HG03060 (cell line): ENCODE results near the gene NSRP1.
"Not testable (repeated sequence)": the region's sequence is repeated elsewhere in the genome, so short reads cannot be mapped to it uniquely, and the experiment has no call there.

Experiments used
- ATAC-seq: cut with Tn5 transposase; IDR thresholded peaks from one replicate; pipeline ENCODE4 v1.9.1; 2021; ENCODE audit warnings: low read depth, moderate number of reproducible peaks; ENCODE audit not compliant: unreplicated experiment

NSRP1 gene

DNA sequence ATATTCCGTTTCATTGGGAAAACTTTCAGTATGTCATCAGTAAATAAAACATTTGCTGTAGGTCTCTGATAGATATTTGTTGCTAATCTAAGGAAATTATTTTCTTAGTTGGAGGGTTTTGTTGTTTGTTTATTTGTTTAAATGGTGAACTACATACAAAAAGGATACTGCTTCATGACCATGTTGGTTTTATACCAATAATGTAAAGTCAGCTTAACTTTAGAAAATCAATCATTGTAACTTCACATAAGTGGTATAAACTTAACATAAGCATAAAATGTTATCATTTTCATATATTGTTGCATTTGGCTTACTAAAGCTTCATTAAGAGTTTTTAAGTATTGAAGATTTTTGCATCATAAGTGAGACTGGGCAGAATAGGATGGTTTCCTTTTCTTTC is 57.9 kb downstream of the NSRP1 start:
- ATAC-seq: no peak

DNA sequence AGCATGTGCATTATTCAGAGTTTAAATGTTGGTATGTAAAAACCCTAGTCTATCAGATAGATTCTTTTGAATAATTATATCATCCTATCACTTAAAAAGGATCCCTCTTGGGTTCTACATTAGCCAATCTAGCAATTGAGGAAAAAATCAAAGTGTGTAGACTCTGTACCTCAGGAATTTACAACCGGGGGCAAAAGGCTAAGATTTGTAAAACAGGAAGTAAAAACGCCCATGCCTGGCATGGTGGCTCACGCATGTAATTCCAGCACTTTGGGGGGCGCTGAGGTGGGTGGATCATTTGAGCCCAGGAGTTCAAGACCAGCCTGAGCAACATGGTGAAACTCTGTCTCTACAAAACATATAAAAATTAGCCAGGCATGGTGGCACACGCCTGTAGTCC is 60.2 kb downstream of the NSRP1 start:
- no peak for ATAC-seq

DNA sequence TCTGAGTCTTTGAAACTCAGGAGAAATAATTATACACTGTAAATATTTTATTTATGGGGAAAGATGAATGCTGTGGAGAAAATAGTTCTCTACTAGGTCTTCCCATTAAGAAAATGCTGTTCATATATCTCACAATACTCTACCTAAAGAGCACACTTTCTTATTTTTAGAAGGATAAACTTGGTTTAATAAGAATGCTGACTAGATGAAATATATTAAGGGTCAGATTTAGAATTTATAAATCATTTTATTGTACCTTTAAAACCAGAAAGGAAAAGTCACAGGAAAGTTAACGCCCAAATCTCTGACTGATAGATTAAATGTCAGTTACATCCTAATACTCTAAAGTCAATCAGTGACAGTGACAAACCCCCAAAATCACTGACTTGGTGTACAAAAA is 70.1 kb downstream of the NSRP1 start:
- no peak for ATAC-seq

DNA sequence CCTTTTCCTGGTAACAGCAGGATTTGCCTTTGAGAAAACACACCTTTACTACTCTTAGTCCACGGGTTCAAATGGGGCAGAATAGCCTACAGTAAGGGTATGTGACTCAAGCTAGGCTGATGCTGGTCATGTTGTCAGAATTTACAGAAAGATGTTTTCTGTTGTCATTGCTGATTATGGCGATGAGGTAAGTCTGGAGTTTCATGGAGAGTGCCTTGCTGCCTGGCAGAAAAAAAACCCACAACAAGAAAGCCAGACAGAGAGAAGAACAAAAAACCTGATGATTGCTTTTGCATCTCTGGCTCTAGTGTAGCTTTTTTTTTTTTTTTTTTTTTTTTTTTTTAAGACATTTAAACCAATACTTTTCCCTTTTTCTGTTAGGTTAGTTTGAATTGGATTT is 71.0 kb downstream of the NSRP1 start:
- ATAC-seq: no peak

DNA sequence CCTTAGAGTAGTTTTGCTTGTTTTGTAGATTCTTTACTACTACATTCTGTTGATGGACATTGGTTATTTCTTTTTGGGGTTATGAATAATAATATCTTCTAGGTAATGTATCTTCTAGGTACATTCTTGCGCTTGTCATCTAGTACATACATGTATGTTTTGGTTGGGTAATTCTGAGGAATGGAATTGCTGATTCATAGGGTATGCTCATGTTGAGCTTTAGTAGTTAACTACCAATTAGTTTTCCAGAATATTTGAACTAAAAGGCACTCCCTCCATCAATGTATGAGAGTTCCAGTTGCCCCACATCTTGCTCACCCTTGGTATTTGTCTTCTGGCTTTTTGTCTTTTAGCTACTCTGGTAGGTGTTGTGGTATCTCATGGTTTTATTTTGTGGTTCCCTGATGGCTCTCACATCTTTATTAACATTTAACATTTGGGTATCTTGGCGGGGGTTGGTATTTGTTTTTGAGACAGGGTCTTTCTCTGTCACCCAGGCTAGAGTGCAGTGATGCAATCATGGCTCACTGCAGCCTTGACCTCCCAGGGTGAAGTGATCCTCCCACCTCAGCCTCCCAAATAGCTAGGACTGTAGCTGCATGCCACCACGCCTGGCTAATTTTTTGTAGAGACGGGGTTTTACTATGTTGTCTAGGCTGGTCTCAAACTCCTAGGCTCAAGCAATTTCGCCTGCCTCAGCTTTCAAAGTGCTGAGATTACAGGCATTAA is 71.8 kb downstream of the NSRP1 start:
- no peak for ATAC-seq

DNA sequence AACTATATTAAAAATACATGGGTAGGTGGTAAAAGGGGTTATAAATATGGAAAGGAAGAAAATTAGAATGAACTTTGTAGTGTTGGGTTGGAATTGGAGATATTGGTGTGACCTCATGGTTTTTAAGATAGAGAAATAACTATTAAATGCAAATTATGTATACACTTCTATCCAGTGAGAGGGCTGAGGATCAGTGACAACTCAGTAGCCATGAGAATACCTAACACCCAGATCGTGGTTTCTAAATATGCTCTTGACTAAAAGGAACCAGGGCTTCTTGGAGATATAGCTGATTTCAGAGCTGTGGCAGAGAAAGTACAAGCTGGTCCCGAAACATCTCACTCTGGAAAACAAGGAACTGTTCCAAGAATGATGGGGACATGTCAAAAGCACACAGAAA is 74.5 kb downstream of the NSRP1 start:
- no peak for ATAC-seq

DNA sequence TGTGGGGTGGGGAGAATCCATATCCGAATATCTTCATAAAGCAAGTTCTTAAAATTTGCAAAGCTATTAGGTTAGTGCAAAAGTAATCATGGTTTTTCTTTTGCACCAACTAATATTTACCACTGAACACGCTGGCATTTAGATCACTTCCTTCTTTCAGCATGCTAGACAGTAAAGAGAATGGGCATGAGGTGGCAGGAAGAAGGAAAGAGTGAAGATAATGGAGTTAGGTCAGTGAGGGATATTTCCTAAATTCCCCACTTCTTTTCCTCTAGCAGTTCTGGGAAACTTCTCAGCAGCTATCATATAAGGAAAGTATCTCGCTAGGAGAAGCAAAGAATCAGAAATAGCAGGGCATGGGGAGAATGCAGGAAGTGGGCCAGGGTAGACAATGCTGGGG is 79.9 kb downstream of the NSRP1 start:
- ATAC-seq: no peak

DNA sequence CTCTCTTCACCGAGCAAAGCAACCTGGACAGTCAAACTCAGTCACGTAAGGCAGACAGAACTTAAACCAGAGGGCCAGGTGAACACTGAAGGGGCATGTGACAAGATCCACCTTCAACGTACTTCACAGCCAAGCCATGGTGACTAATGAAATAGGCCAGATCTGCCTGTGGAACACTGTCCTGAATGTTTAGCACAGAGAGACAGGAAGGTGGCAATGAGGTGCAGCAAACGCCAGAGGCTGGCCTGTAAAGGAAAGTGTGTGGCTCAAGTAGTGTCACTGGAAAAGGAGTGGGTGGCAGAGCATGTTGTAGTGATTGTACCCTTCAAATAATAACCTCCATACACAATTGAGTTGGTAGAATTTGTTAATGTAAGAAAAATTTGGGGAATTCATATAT is 80.8 kb downstream of the NSRP1 start:
- ATAC-seq: no peak

DNA sequence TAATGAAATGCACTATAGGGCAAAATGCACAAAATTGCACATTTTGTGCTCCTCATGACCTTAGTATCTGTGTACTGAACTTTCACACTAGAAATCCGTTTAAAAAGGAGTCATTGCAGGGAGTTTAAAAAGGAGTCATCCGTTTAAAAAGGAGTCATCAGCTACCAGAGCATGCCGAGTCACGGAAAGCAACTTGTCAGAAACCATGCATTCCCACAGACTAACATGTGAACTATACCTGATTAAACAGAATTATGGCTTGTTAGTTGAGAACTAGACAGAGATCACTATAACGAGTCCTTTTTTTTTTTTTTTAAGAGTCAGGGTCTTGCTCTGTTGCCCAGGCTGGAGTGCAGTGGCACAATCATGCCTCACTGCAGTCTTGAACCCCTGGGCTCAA is 83.0 kb downstream of the NSRP1 start:
- ATAC-seq: no peak

DNA sequence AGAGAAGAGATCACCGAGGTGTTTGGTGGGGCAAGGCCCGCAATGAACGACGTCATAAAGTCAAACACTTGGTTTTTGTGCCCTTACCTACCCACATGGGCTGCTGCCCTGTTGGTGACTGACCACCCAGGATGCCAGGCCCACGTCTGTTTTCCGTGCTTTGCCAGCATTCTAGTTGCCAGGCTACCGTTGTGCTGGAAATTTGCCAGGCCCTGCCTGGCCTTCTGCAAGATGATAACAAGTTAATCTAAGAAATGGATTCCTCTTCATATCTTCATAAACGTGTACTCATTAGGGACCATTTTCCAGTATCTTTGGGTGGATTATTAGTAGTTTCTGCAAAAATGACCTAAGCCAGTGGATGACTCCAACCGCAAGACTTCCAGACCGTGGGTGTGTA is 83.5 kb downstream of the NSRP1 start:
- ATAC-seq: no peak

DNA sequence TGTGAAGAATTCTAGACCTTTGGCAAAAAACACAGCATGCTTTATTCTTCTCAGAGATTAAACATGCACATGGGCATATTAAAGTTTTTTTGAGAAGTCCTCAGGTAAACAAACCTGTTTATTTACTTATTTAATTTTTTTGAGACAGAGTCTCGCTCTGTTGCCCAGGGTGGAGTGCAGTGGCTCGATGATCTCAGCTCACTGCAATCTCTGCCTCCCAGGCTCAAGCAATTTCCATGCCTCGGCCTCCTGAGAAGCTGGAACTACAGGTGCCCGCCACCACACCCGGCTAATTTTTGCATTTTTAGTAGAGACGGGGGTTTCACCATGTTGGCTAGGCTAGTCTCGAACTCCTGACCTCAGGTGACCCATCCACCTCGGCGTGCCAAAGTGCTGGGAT is 84.0 kb downstream of the NSRP1 start:
- ATAC-seq: not testable (repeated sequence)

DNA sequence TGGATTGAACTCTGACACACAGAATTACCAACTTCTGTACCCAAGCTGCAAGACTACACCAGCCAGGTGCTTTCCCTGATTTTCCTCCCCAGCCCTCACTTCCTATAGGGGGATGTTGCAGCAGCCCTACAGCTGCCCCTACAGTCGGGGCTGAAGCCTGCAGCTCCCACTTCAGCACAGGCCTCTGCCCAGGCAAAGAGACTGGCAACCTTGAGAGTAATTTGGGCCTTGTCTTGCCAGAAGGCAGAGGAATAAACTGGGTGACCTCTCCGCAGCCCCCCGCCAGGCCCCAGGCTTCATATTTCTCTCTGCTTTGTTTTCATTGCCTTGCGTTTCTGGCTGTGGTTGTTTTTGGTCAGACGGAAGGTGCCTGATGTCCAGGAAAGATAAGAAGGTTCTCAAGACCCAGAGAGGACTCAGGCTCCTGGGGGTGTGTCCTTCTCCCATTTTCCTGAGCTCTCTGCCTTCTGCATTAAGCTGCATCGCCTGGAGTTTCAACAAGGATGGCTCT is 86.9 kb downstream of the NSRP1 start:
- no peak for ATAC-seq

DNA sequence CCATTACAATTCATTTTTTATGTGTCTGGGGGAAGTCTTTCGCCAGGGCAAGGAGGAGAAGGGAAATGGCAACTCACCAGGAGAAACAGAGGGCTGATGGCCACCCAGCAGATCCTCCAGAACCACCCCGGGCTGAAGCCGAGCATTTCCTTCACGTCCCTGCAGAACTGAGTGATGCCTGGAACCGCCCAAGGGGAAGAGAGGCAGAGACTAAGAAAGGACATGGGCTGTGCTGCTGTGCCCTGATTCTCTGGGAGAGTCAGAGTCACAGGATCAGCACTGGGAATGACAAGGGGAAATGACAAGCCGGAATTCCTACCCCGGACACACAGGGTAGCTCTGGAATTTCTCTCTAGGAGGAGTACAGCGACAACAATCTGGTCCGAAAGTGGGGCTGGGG is 91.0 kb downstream of the NSRP1 start:
- ATAC-seq: no peak

DNA sequence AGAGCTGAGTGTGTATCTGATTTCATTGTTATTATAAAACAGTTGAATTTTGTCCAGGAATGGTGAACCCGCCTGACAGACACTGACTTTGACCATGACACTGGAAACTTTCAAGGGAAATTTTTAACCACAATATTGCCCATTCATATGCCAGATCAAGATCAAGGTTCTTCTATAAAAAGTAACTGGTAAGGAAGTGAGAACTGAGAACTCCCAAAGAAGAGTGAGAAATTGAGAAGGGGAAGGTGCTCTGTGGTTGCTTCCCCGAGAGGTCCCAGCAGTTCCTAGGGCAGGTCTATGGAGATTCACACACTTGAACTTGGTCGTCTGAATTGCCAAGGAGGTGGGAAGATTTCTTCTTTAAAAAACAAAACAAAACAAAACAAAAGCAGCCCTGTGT is 91.6 kb downstream of the NSRP1 start:
- no peak for ATAC-seq

DNA sequence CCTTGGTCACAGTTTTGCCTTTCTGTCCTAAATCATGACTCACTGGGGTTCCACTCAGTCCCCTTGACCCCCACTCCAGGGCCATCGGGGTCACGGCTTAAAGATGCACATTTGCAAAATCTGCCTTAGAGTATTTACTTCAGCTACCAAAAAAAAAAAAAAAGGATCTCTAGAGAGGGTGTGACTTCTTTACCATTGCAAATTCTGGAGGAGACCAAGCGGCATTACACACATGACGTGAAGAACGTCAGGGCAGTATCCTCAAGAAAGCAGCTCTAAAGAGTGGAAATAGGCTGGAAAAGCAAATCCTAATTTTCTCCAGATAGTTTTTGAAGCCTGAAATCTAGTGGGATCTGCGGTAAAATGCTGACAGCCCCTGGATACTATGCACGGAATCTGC is 93.3 kb downstream of the NSRP1 start:
- ATAC-seq: no peak

DNA sequence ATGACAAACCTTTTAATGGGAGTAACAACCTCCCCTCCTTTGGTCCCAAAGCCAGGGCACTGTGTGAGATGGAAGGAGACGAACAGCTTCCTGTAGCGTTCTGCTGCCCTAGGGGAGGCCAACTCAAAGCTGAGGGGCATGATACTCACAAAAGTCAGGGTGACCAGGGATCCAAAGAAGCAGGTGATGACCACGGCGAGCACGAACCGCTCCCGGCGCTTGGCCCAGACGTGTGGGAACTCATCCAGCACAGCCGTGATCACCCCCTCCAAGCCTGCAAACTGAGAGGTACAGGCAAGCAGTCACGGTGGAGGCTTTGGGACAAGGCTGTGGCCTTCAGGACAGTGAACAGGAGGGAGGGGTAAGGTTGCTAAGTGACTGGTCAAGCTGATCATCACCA is 93.8 kb downstream of the NSRP1 start:
- ATAC-seq: no peak

DNA sequence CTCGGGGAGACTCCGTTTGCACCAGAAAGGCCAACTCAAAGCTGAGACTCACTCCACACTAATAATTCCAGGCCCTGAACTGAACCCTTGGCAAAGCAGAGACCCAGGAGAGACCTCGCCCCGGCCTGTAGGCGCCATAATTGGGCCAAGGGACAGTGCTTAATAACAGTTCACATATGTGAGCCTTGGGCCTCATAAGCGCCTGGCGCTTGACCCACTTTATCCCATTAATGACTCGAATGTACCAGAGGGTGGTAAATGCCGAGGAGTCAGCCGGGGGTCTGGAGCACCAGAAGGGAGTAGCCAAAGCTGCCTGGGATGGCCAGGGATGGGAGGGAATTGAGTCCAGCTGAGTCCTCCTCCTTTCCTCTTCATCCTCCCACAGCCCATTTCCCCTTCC is 94.3 kb downstream of the NSRP1 start:
- ATAC-seq: no peak

DNA sequence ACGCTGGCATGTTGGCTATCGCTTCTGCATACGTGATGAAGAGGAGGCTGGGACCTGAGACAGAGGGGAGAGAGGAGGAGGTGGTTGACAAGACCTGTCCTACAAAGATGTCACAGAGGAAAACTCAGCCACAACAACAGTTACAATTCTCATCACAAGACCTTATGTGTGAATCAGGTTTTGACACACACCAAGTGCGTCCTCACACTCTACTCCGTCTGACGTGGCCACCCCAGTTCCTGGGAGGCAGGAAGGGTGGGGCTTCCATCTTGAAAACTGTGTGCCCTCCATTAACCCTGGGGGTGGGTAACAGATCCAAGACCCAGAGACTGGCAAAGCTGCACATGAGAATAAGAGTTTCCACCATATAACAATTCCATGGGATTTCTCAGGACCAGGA is 94.8 kb downstream of the NSRP1 start:
- no peak for ATAC-seq

DNA sequence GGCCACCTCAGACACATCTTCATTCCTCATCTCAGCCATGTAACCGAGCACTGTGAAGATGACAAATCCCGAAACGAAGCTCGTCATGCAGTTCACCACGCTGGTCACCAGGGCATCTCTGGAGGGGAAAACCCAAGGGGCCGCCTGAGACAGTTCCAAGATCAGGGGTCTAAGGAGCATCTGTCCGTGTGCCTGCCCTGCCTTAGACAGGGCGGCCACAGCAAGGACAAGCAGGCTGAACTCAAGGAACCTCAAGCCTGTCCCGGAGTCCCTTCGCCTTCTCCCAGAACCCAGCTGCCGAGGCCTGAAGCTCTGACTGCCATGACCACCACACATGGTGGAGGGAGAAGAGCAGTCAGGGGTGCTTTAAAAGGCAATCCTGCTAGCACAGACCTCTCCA is 96.1 kb downstream of the NSRP1 start:
- ATAC-seq: no peak

DNA sequence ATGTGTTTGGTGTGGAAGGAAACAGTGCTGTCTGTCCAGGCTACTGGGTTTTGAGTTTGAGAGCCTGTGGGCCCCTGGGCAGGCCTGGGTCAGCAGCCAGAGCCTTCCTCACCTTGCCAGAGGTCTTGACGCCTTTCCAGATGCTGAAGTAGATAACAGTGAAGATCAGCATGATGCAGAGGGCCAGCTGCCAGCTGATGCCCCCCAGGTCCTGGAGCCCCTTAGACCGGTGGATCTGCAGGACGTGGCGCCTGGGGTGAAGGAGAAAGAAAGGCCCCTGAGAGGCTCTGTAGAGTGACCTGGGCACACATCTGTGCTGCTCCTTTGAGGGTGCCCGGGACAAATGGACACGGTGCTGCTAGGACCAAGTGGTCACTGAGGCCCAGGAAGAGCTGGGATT is 100.4 kb downstream of the NSRP1 start:
- ATAC-seq: no peak

DNA sequence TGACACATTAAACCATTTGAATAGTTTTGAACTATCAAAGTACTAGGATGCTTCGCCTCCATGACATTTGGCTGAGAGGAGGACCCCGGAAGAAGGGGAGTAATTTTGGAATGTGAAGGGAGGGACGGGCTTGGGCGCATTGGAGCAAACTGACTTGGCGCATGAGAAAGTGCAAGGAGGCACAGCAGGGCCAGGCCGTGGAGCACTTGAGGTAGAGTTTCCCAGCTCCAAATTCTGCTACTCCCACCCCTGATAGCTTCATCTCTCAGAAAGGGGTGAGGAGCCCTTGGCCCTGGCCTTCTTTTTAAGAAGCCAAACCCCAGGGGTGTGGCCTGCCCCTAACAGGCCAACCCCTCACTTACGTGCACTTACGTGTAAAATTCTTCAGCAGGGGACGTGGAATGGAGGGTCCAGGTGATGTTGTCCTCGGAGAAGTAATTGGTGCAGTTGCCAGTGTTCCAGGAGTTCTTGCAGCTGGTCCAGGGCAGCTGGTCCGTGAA is 101.2 kb downstream of the NSRP1 start:
- no peak for ATAC-seq

DNA sequence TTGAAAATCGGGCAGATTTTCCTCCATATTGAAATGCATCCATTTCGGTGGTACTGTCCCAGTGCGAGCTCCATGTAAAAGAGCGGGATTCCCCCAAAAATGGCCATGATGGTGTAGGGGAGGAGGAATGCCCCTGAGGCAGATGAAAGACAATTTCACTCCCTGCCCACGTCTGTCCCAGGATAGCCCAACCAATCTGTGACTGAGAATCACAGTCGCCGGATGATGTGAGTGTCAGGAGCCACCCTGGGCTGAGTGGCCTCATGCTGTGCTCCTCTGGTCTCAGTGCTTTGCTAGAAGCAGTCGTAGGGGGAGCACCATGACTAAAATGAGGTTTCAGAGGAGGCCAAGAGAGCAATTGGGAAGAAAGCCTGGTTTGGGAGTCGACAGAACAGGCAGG is 102.2 kb downstream of the NSRP1 start:
- no peak for ATAC-seq

DNA sequence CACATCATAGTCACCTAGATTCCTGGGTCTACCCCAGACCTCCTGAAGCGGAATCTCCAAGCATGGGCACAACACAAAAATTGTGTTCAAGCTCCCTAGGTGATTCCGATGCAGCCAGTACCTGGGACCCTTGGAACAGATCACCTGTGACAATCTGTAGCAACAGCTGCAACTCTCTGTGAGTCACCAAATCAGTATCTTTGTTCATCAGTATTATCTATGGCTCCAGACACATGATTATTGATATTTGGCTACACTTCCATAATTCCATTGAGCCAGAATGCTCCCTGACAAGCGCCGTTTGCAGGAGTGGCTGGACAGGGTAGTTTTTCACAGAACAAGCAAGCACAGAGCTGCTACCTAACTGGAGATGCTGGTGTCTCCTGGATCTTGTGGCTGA is 102.7 kb downstream of the NSRP1 start:
- ATAC-seq: no peak
